SK-N-SH treated with all-trans-retinoic acid at 6 μM for 48 hours (cell line): ENCODE results near the gene ELOVL7.

Experiments
- BACH2 ChIP-seq: fragments of 250-450 bp; sonication (Bioruptor Pico); IDR thresholded peaks from 2 replicates; pipeline ENCODE4 v1.9.0; 2021; ENCODE audit warnings: mild to moderate bottlenecking, borderline replicate concordance
- CSRNP3 ChIP-seq: fragments of 250-450 bp; sonication (Bioruptor Pico); IDR thresholded peaks from 2 replicates; pipeline ENCODE4 v1.5.1; 2021; ENCODE audit warnings: mild to moderate bottlenecking, moderate library complexity
- RARB ChIP-seq: fragments of 250-450 bp; sonication (Bioruptor Pico); IDR thresholded peaks from 2 replicates; pipeline ENCODE4 v1.8.0; 2021; ENCODE audit warnings: mild to moderate bottlenecking, moderate library complexity
- ZC3H10 ChIP-seq: fragments of 250-450 bp; sonication (Bioruptor Pico); IDR thresholded peaks from 2 replicates; pipeline ENCODE4 v1.5.1; 2021; ENCODE audit warnings: mild to moderate bottlenecking, moderate library complexity
- ZFP3 ChIP-seq: fragments of 250-450 bp; sonication (Bioruptor Pico); IDR thresholded peaks from 2 replicates; pipeline ENCODE4 v1.5.0; 2020; ENCODE audit warnings: mild to moderate bottlenecking, moderate library complexity

DNA sequence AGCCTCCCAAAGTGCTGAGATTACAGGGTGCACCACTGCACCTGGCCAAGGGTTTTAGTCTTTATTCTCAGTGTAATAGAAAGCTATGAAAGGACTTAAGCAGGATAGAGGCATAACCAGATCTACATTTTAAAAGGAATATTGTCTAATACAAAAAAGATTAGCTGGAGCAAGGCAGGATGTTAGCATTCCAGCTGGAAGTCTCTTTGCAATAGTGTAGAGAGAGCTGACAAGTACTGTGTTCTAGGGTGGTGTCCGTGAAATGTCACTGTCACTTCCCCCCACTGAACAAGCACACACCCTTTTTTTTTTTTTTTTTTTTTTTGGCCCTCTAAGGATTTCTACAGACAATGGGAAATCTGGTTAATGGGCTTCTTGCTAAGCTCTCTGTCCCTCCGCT is 119.9 kb downstream of the ELOVL7 start:
- no peak for TF ChIP-seq CSRNP3 (CRISPR knock-in tag)
- no peak for TF ChIP-seq RARB (CRISPR knock-in tag)
- TF ChIP-seq ZC3H10 (CRISPR knock-in tag) = no peak
- no peak for TF ChIP-seq BACH2 (CRISPR knock-in tag)
- no peak for TF ChIP-seq ZFP3 (CRISPR knock-in tag)
